ENCODE results near the gene LETM1. TPM values are rescaled to one million over a fixed set of nuclear protein-coding genes. Genes with fewer than 3 reads are reported as not detected.

The LETM1 gene
- total and polyA plus RNA-seq, 2 of the 13 experiments (the other 11 are each of a cell fraction or from before 2014, with no cell fraction given), result 9.7 to 41.6 TPM

DNA sequence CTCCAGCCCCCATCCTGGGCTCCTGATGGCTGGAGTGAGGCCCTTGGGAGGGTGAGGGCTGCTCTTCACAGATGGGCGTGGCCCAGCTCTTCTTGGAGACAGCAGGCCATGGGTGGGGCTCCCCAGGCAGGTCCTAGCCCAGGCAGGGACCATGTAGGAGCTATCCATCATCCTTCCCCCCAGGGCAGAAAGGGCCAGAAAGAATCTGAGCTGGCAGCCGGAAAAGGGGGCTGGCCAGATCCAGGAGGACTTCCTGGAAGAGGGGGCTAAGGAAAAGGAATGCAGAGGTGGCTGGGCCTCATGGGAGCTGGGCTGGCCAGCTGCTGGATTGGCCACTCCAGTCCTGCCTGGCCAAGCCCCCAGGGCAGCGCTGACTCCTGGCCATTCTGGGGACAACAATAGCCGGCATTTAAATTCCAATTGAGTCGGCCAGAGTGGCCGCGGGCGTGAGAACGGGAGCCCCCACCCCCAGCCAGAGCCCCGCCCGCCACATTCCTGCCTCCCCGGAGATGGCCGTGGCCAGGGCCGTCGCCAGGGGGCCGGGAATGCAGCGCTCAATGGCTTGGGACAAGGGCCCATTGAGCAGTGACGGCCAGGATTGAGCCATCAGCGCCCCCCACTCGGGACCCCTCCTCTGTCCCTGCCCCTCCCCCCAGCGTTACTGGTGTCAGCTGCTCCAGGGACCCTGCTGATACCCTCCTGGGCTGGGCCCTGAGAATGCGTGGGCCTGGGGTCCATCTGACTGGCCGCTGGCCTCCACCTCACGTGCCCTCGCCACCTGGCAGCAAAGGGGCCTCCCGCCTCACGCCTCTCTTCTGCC lies 77.9 kb downstream of the LETM1 start (continued):
- TF ChIP-seq, protein P1, sequence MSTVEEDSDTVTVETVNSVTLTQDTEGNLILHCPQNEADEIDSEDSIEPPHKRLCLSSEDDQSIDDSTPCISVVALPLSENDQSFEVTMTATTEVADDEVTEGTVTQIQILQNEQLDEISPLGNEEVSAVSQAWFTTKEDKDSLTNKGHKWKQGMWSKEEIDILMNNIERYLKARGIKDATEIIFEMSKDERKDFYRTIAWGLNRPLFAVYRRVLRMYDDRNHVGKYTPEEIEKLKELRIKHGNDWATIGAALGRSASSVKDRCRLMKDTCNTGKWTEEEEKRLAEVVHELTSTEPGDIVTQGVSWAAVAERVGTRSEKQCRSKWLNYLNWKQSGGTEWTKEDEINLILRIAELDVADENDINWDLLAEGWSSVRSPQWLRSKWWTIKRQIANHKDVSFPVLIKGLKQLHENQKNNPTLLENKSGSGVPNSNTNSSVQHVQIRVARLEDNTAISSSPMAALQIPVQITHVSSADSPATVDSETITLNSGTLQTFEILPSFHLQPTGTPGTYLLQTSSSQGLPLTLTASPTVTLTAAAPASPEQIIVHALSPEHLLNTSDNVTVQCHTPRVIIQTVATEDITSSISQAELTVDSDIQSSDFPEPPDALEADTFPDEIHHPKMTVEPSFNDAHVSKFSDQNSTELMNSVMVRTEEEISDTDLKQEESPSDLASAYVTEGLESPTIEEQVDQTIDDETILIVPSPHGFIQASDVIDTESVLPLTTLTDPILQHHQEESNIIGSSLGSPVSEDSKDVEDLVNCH (CRISPR knock-in tag; IDR thresholded peaks at IDR 0.05), result no peak
- TF ChIP-seq, protein P2, sequence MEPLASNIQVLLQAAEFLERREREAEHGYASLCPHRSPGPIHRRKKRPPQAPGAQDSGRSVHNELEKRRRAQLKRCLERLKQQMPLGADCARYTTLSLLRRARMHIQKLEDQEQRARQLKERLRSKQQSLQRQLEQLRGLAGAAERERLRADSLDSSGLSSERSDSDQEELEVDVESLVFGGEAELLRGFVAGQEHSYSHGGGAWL (CRISPR knock-in tag; IDR thresholded peaks at IDR 0.05), result no peak
- TF ChIP-seq, protein P3, sequence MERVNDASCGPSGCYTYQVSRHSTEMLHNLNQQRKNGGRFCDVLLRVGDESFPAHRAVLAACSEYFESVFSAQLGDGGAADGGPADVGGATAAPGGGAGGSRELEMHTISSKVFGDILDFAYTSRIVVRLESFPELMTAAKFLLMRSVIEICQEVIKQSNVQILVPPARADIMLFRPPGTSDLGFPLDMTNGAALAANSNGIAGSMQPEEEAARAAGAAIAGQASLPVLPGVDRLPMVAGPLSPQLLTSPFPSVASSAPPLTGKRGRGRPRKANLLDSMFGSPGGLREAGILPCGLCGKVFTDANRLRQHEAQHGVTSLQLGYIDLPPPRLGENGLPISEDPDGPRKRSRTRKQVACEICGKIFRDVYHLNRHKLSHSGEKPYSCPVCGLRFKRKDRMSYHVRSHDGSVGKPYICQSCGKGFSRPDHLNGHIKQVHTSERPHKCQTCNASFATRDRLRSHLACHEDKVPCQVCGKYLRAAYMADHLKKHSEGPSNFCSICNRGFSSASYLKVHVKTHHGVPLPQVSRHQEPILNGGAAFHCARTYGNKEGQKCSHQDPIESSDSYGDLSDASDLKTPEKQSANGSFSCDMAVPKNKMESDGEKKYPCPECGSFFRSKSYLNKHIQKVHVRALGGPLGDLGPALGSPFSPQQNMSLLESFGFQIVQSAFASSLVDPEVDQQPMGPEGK (CRISPR knock-in tag; IDR thresholded peaks at IDR 0.05), result peak; percentile 98
- TF ChIP-seq, protein P4, sequence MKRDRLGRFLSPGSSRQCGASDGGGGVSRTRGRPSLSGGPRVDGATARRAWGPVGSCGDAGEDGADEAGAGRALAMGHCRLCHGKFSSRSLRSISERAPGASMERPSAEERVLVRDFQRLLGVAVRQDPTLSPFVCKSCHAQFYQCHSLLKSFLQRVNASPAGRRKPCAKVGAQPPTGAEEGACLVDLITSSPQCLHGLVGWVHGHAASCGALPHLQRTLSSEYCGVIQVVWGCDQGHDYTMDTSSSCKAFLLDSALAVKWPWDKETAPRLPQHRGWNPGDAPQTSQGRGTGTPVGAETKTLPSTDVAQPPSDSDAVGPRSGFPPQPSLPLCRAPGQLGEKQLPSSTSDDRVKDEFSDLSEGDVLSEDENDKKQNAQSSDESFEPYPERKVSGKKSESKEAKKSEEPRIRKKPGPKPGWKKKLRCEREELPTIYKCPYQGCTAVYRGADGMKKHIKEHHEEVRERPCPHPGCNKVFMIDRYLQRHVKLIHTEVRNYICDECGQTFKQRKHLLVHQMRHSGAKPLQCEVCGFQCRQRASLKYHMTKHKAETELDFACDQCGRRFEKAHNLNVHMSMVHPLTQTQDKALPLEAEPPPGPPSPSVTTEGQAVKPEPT (CRISPR knock-in tag; IDR thresholded peaks at IDR 0.05; ENCODE audit: low read depth), result no peak; the same call in 1 of the 2 replicates
- TF ChIP-seq ZMAT3 (CRISPR knock-in tag; conservative IDR thresholded peaks at IDR 0.05), result no peak
- peak; percentile 80 for TF ChIP-seq ZNF143 (CRISPR knock-in tag; IDR thresholded peaks at IDR 0.05)
- TF ChIP-seq FOSL1 (CRISPR knock-in tag; IDR thresholded peaks at IDR 0.05; ENCODE audit: borderline replicate concordance), result no peak
- TF ChIP-seq ASH2L (IDR thresholded peaks at IDR 0.05; ENCODE audit: insufficient read length, low read depth, low read length), result no peak
- TF ChIP-seq SAFB2 (CRISPR knock-in tag; IDR thresholded peaks at IDR 0.05; ENCODE audit: borderline replicate concordance, low read depth), result no peak
- TF ChIP-seq HNF4G (IDR thresholded peaks at IDR 0.05; ENCODE audit: borderline replicate concordance, low read depth, low read length), result no peak
- no peak for TF ChIP-seq HNF4G (CRISPR knock-in tag; IDR thresholded peaks at IDR 0.05; ENCODE audit: borderline replicate concordance, low read depth)
- TF ChIP-seq ZEB1 (IDR thresholded peaks at IDR 0.05; ENCODE audit: insufficient replicate concordance, low read depth), result no peak
- TF ChIP-seq ZNF329 (CRISPR knock-in tag; IDR thresholded peaks at IDR 0.05; ENCODE audit: low read depth), result no peak
- no peak for TF ChIP-seq DPF2 (CRISPR knock-in tag; IDR thresholded peaks at IDR 0.05; ENCODE audit: borderline replicate concordance, low read depth)
- no peak for TF ChIP-seq NFE2 (CRISPR knock-in tag; IDR thresholded peaks at IDR 0.05)
- TF ChIP-seq, protein P5, sequence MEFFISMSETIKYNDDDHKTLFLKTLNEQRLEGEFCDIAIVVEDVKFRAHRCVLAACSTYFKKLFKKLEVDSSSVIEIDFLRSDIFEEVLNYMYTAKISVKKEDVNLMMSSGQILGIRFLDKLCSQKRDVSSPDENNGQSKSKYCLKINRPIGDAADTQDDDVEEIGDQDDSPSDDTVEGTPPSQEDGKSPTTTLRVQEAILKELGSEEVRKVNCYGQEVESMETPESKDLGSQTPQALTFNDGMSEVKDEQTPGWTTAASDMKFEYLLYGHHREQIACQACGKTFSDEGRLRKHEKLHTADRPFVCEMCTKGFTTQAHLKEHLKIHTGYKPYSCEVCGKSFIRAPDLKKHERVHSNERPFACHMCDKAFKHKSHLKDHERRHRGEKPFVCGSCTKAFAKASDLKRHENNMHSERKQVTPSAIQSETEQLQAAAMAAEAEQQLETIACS (CRISPR knock-in tag; IDR thresholded peaks at IDR 0.05), result peak; percentile 23; the same call in 1 of the 2 replicates
- 0 out of 2 replicates have a peak, but pooled peaks have one; percentile 0 for TF ChIP-seq BCL6 (CRISPR knock-in tag; IDR thresholded peaks at IDR 0.05)
- no peak for TF ChIP-seq MAF1 (CRISPR knock-in tag; IDR thresholded peaks at IDR 0.05; ENCODE audit: borderline replicate concordance)
- no peak for TF ChIP-seq NCOA5 (CRISPR knock-in tag; IDR thresholded peaks at IDR 0.05)
